Neural progenitor cell (in vitro differentiated cells): ENCODE results near the gene RASA2. TPM values are rescaled to one million over a fixed set of nuclear protein-coding genes. Genes with fewer than 3 reads are reported as not detected.
A peak's percentile ranks its signal among the peaks of the same experiment; 100 is the strongest.

ENCODE experiments used
- DNase-seq: peaks from one replicate; pipeline ENCODE4 v3.0.0-alpha.2; 2016; ENCODE audit warnings: low spot score
- H2AFZ ChIP-seq: fragments of 200-600 bp; sonication (generic); replicated peaks from 2 replicates; pipeline ENCODE4 v1.6.1; 2016; ENCODE audit warnings: antibody characterized with exemption
- H3F3A ChIP-seq: fragments of 200-600 bp; sonication (generic); 2 replicates; pipeline ENCODE4 v1.6.1; 2016; ENCODE audit warnings: antibody characterized with exemption, low read depth
- H3K27ac ChIP-seq: fragments of 200-600 bp; sonication (generic); 2 replicates; pipeline ENCODE4 v1.5.1; 2016; ENCODE audit warnings: mild to moderate bottlenecking
- H3K27me3 ChIP-seq: fragments of 200-600 bp; sonication (generic); 2 replicates; pipeline ENCODE4 v1.6.1; 2016; ENCODE audit warnings: mild to moderate bottlenecking, moderate library complexity
- H3K36me3 ChIP-seq: fragments of 200-600 bp; sonication (generic); 2 replicates; pipeline ENCODE4 v1.5.1; 2016
- H3K4me1 ChIP-seq: fragments of 200-600 bp; sonication (generic); 2 replicates; pipeline ENCODE4 v1.6.1; 2016; ENCODE audit warnings: mixed run types
- H3K4me2 ChIP-seq: fragments of 200-600 bp; sonication (generic); 2 replicates; pipeline ENCODE4 v1.6.1; 2016
- H3K4me3 ChIP-seq: fragments of 200-600 bp; sonication (generic); 2 replicates; pipeline ENCODE4 v1.5.1; 2016
- H3K79me2 ChIP-seq: fragments of 200-600 bp; sonication (generic); 2 replicates; pipeline ENCODE4 v1.6.1; 2016; ENCODE audit warnings: low read depth
- H3K9ac ChIP-seq: fragments of 200-600 bp; sonication (generic); 2 replicates; pipeline ENCODE4 v1.6.1; 2016
- H3K9me3 ChIP-seq: fragments of 200-600 bp; sonication (generic); 2 replicates; pipeline ENCODE4 v1.5.1; 2016; ENCODE audit warnings: low read depth
- H4K20me1 ChIP-seq: fragments of 200-600 bp; sonication (generic); 2 replicates; pipeline ENCODE4 v1.6.1; 2016; ENCODE audit warnings: low read depth
- H3K27ac Mint-ChIP-seq: 3 replicates; pipeline ENCODE4 v1.8.0; 2021; ENCODE audit warnings: mixed read lengths
- H3K27me3 Mint-ChIP-seq: 2 replicates; pipeline ENCODE4 v1.8.0; 2022; ENCODE audit warnings: low read depth, mild to moderate bottlenecking, inconsistent platforms, moderate library complexity, mixed read lengths; ENCODE audit not compliant: insufficient read depth
- H3K36me3 Mint-ChIP-seq: 3 replicates; pipeline ENCODE4 v1.8.0; 2021; ENCODE audit warnings: mixed read lengths
- H3K4me1 Mint-ChIP-seq: 3 replicates; pipeline ENCODE4 v1.8.0; 2021; ENCODE audit warnings: mixed read lengths
- H3K4me3 Mint-ChIP-seq: 3 replicates; pipeline ENCODE4 v1.8.0; 2021; ENCODE audit warnings: mild to moderate bottlenecking, moderate library complexity, mixed read lengths
- H3K9me3 Mint-ChIP-seq: 3 replicates; pipeline ENCODE4 v1.8.0; 2020; ENCODE audit warnings: mixed read lengths
- EZH2 ChIP-seq: fragments of 200-600 bp; sonication (generic); IDR thresholded peaks from 2 replicates; pipeline ENCODE4 v1.6.1; 2017; ENCODE audit warnings: antibody characterized with exemption, mild to moderate bottlenecking, moderate library complexity
- EZH2phosphoT487 ChIP-seq: fragments of 200-600 bp; sonication (generic); IDR thresholded peaks from 2 replicates; pipeline ENCODE4 v1.6.1; 2017; ENCODE audit warnings: antibody characterized with exemption
- total RNA-seq: library from RNA; depleted of rRNA; stranded (reverse); fragments of >200 nt; gene quantifications from 2 replicates; pipeline ENCODE4 v1.2.3, GENCODE V29; 2015; ENCODE audit warnings: low replicate concordance
- TF ChIP-seq, protein P1 (sequence below): fragments of 200-600 bp; sonication (generic); IDR thresholded peaks from 2 replicates; pipeline ENCODE4 v1.5.1; 2017; ENCODE audit warnings: antibody characterized with exemption, mild to moderate bottlenecking

RASA2 gene
- total RNA-seq, 1 donor from 2014 or later: 48.4 TPM

DNA sequence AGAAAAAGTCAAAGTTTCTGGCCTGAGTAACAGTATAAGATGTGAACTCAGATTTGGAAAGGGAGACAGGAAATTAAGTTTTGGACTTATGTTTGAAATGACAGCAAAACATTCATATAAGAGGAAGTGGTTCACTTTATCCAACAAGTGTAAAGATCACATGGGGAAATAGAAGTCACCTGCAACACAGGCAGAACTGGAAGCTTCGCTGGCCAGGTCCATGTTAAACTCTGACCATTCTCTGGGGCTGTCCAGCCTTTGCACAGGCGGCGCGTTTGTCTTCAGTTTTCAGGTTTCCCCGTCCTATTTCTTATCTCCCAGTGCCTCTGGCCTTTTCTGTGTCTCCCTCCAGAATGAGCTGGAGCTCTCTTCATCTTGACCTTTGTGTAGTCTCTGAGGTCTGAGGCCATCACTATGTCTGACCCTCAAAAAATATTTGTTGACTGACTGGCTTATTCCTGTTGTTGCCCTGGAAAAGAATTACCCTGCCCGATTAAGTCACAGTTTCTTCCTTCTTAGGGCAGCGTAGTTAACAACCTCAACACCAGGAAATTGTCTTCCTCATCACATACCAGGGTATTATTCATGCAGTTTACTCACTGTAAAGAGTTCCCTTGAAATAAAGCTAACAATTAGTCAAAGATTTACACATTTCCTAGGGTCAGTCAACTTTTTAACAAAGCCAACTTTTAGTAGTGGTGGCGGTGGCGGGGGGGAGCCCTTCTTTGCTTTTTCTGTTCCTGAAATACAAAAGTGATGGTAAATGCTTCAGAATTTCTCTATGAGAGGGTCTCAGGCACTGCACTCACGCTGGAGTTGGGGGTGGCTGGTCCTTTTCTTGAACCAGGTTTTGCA lies 959 bp upstream of the RASA2 start:
- Histone ChIP-seq H3K27me3 (no peaks in the 10 kb centered on the region), H3K9ac (no peak overlapping the region), H4K20me1 (peaks cover 30% of the 10 kb centered on the region), H3K4me3 (peak overlapping the region; percentile 43), H3F3A (peaks cover 30% of the 10 kb centered on the region), H3K79me2 (peaks cover 33% of the 10 kb centered on the region), H3K9me3 (no peaks in the 10 kb centered on the region), H3K27ac (peak overlapping the region; percentile 75), H3K4me2 (peak overlapping the region; percentile 49), H2AFZ (peak overlapping the region; percentile 94), H3K36me3 (no peaks in the 10 kb centered on the region), H3K4me1 (peaks cover 23% of the 10 kb centered on the region)
- Mint-ChIP-seq H3K27ac (peak overlapping the region; percentile 92), H3K36me3 (no peaks in the 10 kb centered on the region), H3K9me3 (no peaks in the 10 kb centered on the region), H3K27me3 (peaks cover 7% of the 10 kb centered on the region), H3K4me3 (peak overlapping the region; percentile 89), H3K4me1 (peaks cover 20% of the 10 kb centered on the region)
- TF ChIP-seq EZH2: no peak
- TF ChIP-seq, protein P1, sequence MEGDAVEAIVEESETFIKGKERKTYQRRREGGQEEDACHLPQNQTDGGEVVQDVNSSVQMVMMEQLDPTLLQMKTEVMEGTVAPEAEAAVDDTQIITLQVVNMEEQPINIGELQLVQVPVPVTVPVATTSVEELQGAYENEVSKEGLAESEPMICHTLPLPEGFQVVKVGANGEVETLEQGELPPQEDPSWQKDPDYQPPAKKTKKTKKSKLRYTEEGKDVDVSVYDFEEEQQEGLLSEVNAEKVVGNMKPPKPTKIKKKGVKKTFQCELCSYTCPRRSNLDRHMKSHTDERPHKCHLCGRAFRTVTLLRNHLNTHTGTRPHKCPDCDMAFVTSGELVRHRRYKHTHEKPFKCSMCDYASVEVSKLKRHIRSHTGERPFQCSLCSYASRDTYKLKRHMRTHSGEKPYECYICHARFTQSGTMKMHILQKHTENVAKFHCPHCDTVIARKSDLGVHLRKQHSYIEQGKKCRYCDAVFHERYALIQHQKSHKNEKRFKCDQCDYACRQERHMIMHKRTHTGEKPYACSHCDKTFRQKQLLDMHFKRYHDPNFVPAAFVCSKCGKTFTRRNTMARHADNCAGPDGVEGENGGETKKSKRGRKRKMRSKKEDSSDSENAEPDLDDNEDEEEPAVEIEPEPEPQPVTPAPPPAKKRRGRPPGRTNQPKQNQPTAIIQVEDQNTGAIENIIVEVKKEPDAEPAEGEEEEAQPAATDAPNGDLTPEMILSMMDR: no peak
- TF ChIP-seq EZH2phosphoT487: no peak
- DNase-seq: peak; percentile 19

DNA sequence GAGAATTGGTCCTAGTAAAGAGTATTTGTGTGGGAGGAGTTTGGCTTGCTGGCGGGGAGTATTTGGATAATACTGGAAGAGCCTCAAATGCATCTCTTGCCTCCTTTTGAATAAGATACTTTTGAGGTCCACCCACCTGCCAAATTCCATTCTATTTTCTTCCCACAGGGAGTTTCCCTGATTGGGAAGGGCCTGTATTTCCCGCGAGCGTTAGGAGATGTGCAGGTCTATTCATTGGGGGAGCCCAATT lies 406 bp upstream of the RASA2 start:
- Histone ChIP-seq H3K27me3 (no peaks in the 10 kb centered on the region), H3K27ac (peak overlapping the region; percentile 75), H3K79me2 (peaks cover 39% of the 10 kb centered on the region), H2AFZ (peak overlapping the region; percentile 94), H4K20me1 (peaks cover 35% of the 10 kb centered on the region), H3K4me3 (peak overlapping the region; percentile 43), H3K4me2 (peak overlapping the region; percentile 49), H3K9me3 (no peaks in the 10 kb centered on the region), H3F3A (peaks cover 30% of the 10 kb centered on the region), H3K4me1 (peaks cover 23% of the 10 kb centered on the region), H3K9ac (no peak overlapping the region), H3K36me3 (no peaks in the 10 kb centered on the region)
- TF ChIP-seq EZH2phosphoT487: no peak
- H3K27ac Mint-ChIP-seq: peak overlapping the region; percentile 92
- peaks cover 7% of the 10 kb centered on the region for H3K27me3 Mint-ChIP-seq
- no peaks in the 10 kb centered on the region for H3K9me3 Mint-ChIP-seq
- H3K36me3 Mint-ChIP-seq: no peaks in the 10 kb centered on the region
- H3K4me1 Mint-ChIP-seq: peaks cover 20% of the 10 kb centered on the region
- H3K4me3 Mint-ChIP-seq: peak overlapping the region; percentile 89
- DNase-seq: no peak

DNA sequence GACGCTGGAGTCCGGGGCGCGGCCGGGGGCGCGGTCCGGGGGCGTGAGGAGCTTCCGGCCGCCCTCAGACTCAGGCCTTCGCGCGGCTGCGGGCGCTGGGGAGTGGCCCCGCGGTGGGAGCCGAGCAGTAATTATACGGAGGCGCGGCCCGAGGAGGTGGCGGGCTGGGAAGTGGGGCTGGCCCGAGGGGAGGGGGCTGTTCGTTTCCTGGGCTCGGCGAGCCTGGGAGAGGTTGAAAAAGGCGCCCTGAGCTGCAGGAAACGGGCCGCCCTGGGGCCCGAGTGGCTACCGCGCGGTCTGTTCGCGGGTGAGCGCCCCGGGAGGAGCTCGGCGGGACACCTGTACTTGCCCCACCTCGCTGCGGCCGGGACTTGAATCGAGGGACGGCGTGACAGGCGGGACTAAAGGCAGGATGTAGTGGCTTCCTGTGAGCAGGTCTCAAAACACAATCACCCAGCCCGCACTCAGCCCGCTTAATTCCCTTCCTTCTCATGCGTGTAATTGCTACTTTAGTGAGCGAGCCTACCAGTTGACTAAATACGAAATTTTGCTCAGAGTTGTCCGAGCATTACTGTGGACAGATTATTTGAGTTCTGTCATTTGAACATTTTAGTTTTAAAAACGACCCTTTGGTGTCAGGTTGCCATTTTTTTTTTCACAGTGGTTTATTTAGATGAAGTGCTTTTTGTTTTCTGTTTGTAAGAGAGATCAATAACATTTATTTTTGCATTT lies 860 bp downstream of the RASA2 start:
- H3K9me3 ChIP-seq: no peaks in the 10 kb centered on the region
- Mint-ChIP-seq H3K9me3 (no peaks in the 10 kb centered on the region), H3K4me1 (peaks cover 20% of the 10 kb centered on the region), H3K27ac (peak overlapping the region; percentile 83), H3K4me3 (peak overlapping the region; percentile 92), H3K27me3 (peaks cover 7% of the 10 kb centered on the region), H3K36me3 (no peaks in the 10 kb centered on the region)
- TF ChIP-seq EZH2: no peak
- TF ChIP-seq, protein P1: no peak
- TF ChIP-seq EZH2phosphoT487: no peak
- H3K4me1 ChIP-seq: peaks cover 23% of the 10 kb centered on the region
- peaks cover 47% of the 10 kb centered on the region for H4K20me1 ChIP-seq
- H3K36me3 ChIP-seq: no peaks in the 10 kb centered on the region
- H2AFZ ChIP-seq: peak overlapping the region; percentile 40
- DNase-seq: peak; percentile 87
- H3K27me3 ChIP-seq: no peaks in the 10 kb centered on the region
- peak overlapping the region; percentile 94 for H3K27ac ChIP-seq
- H3K4me2 ChIP-seq: peak overlapping the region; percentile 93
- peak overlapping the region; percentile 90 for H3K9ac ChIP-seq
- peaks cover 52% of the 10 kb centered on the region for H3K79me2 ChIP-seq
- peak overlapping the region; percentile 81 for H3K4me3 ChIP-seq
- peaks cover 30% of the 10 kb centered on the region for H3F3A ChIP-seq
